SU-DHL-6 (cell line): ENCODE results near the gene TRPM3.

Experiments used
- H2AFZ ChIP-seq: fragments of 200-600 bp; sonication (generic); 2 replicates; pipeline ENCODE4 v1.6.1; 2014; ENCODE audit warnings: low read depth, mild to moderate bottlenecking, moderate library complexity, mixed read lengths, antibody characterized with exemption, low read length; ENCODE audit not compliant: severe bottlenecking
- H3F3A ChIP-seq: fragments of 200-600 bp; shearing (Covaris generic); 2 replicates; pipeline ENCODE4 v1.6.0; 2016; ENCODE audit warnings: antibody characterized with exemption, mild to moderate bottlenecking; ENCODE audit not compliant: insufficient read depth
- H3K27ac ChIP-seq: fragments of 200-600 bp; sonication (generic); 2 replicates; pipeline ENCODE4 v1.5.1; 2016; ENCODE audit warnings: low read depth, mild to moderate bottlenecking, low read length, moderate library complexity, mixed read lengths
- H3K27me3 ChIP-seq: fragments of 200-600 bp; sonication (generic), shearing (Covaris generic); 2 replicates; pipeline ENCODE4 v1.6.0; 2014; ENCODE audit warnings: mild to moderate bottlenecking, low read length
- H3K36me3 ChIP-seq: fragments of 200-600 bp; sonication (generic); 2 replicates; pipeline ENCODE4 v1.6.1; 2014; ENCODE audit warnings: mild to moderate bottlenecking, low read length, mixed read lengths
- H3K4me2 ChIP-seq: fragments of 300-600, 200-600 bp; shearing (Covaris generic), sonication (generic); 2 replicates; pipeline ENCODE4 v1.6.0; 2014; ENCODE audit warnings: low read length, low read depth, mild to moderate bottlenecking; ENCODE audit not compliant: poor library complexity, severe bottlenecking
- H3K4me3 ChIP-seq: fragments of 200-600 bp; sonication (generic); 2 replicates; pipeline ENCODE4 v1.5.1; 2014; ENCODE audit warnings: antibody characterized with exemption, low read length, mild to moderate bottlenecking, mixed read lengths; ENCODE audit not compliant: insufficient read depth, poor library complexity, severe bottlenecking
- H3K79me2 ChIP-seq: fragments of 200-600 bp; sonication (generic); 2 replicates; pipeline ENCODE4 v1.6.1; 2014; ENCODE audit warnings: mild to moderate bottlenecking, low read length, moderate library complexity; ENCODE audit not compliant: insufficient read depth
- H3K9ac ChIP-seq: fragments of 200-600 bp; sonication (generic); 2 replicates; pipeline ENCODE4 v1.7.0; 2014; ENCODE audit warnings: mild to moderate bottlenecking, low read length
- H3K9me2 ChIP-seq: fragments of 200-600 bp; sonication (generic); replicated peaks from 2 replicates; pipeline ENCODE4 v1.6.1; 2014; ENCODE audit warnings: low read length; ENCODE audit not compliant: insufficient read depth
- H3K9me3 ChIP-seq: fragments of 200-600 bp; sonication (generic); 2 replicates; pipeline ENCODE4 v1.6.1; 2014; ENCODE audit warnings: low read length, mixed read lengths; ENCODE audit not compliant: insufficient read depth
- H4K20me1 ChIP-seq: fragments of 200-600 bp; sonication (generic); 2 replicates; pipeline ENCODE4 v1.6.1; 2014; ENCODE audit warnings: low read depth, mild to moderate bottlenecking, antibody characterized with exemption, low read length, moderate library complexity, mixed read lengths
- CTCF ChIP-seq: fragments of 200-600 bp; sonication (generic); IDR thresholded peaks from one replicate; pipeline ENCODE4 v1.5.1; 2017; ENCODE audit warnings: antibody characterized with exemption, mild to moderate bottlenecking, low read length, moderate library complexity; ENCODE audit not compliant: insufficient read depth, poor library complexity, severe bottlenecking
- EZH2phosphoT487 ChIP-seq: fragments of 200-600 bp; sonication (generic), shearing (Covaris generic); conservative IDR thresholded peaks from 2 replicates; pipeline ENCODE4 v1.6.1; 2018; ENCODE audit warnings: mild to moderate bottlenecking, antibody characterized with exemption, low read length, moderate library complexity, mixed read lengths

Gene TRPM3

DNA sequence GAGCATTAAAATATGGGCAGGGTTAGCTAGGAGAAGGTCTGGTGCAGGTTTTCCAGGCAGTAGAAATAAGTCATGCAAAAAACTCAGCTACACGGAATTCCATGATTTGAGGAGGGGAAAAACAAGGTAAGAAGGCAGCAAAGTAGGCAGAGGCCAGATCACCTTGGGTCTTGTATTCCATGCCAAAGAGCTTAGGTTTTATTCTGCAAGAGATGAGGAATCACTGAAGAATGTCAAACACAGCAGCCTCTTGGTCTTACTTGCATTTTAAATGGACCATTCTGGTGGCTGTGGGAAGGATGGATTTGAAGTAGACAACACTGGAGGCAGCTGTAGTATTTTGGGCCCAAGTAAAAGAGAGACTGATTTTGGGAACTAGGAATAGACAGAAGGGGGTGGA is 8.6 kb downstream of the TRPM3 start:
- no peaks in the 10 kb centered on the region for H3K79me2 ChIP-seq
- TF ChIP-seq CTCF, result no peak
- no peak for TF ChIP-seq EZH2phosphoT487
- no peaks in the 10 kb centered on the region for H3K9me2 ChIP-seq

GRCh38 chr9:71108937-71109336 is 12.5 kb downstream of the TRPM3 start:
- Histone ChIP-seq H3F3A (no peaks in the 10 kb centered on the region), H3K27me3 (no peaks in the 10 kb centered on the region), H3K9ac (no peak overlapping the region), H3K27ac (no peak overlapping the region), H3K9me2 (no peaks in the 10 kb centered on the region), H4K20me1 (no peaks in the 10 kb centered on the region), H3K79me2 (no peaks in the 10 kb centered on the region), H3K4me3 (no peak overlapping the region), H2AFZ (no peak overlapping the region), H3K9me3 (no peaks in the 10 kb centered on the region), H3K4me2 (no peak overlapping the region), H3K36me3 (no peaks in the 10 kb centered on the region)
- no peak for TF ChIP-seq EZH2phosphoT487
- TF ChIP-seq CTCF, result no peak

More for the DNA sequence above, 8.6 kb downstream of the TRPM3 start:
- no peaks in the 10 kb centered on the region for H4K20me1 ChIP-seq
- H3K27me3 ChIP-seq, result no peaks in the 10 kb centered on the region
- H3K9ac ChIP-seq, result no peak overlapping the region
- no peak overlapping the region for H2AFZ ChIP-seq
- H3K36me3 ChIP-seq, result no peaks in the 10 kb centered on the region
- H3K4me3 ChIP-seq, result no peak overlapping the region
- no peaks in the 10 kb centered on the region for H3F3A ChIP-seq
- no peak overlapping the region for H3K27ac ChIP-seq
- no peaks in the 10 kb centered on the region for H3K9me3 ChIP-seq
- H3K4me2 ChIP-seq, result no peak overlapping the region

DNA sequence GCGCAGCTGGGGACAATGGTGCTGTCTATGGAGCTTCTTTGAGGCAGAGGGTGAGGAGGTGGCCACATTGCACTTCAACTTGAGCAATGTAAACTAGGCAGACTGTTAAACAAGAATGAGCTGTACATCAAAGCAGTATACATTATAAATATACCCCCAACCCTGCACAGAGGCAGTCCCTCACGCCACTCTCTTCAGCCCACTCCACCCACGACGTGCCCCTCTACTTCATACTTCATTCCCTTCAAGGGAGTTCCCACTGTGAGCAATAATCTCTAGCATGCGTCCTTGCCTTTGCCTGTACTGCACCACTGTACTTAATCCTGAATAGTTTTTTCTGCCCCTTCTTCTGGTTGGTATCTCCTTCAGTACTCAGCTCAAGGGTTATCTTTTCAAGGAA is 14.4 kb downstream of the TRPM3 start:
- Histone ChIP-seq H3F3A (no peaks in the 10 kb centered on the region), H3K79me2 (no peaks in the 10 kb centered on the region), H3K36me3 (no peaks in the 10 kb centered on the region), H3K27ac (no peak overlapping the region), H3K9me3 (no peaks in the 10 kb centered on the region), H2AFZ (no peak overlapping the region), H3K9ac (no peak overlapping the region), H4K20me1 (no peaks in the 10 kb centered on the region), H3K9me2 (no peaks in the 10 kb centered on the region), H3K4me3 (no peak overlapping the region), H3K27me3 (no peaks in the 10 kb centered on the region), H3K4me2 (no peak overlapping the region)
- no peak for TF ChIP-seq CTCF
- no peak for TF ChIP-seq EZH2phosphoT487
